Activated T-helper 2 cell treated with anti-CD3 and anti-CD28 coated beads, Interferon-gamma antibody, Interleukin-2, Interleukin-4, amounts not matched to agents 10 μg/mL and 5 μg/mL and 100 μg/mL, durations not matched to agents 14 hours and 24 hours and 36 hours (primary cell): ENCODE results near the gene ENTR1. TPM values are rescaled to one million over a fixed set of nuclear protein-coding genes. Genes with fewer than 3 reads are reported as not detected.
A peak's percentile ranks its signal among the peaks of the same experiment; 100 is the strongest.

ENCODE experiments used
- DNase-seq: peaks from one replicate; pipeline ENCODE4 v3.0.0; 2021; ENCODE audit warnings: low spot score
- H3K27ac Mint-ChIP-seq: one replicate; pipeline ENCODE4 v1.8.0; 2021; ENCODE audit warnings: mixed read lengths
- H3K27me3 Mint-ChIP-seq: one replicate; pipeline ENCODE4 v1.8.0; 2021; ENCODE audit warnings: low read depth, mixed read lengths
- H3K36me3 Mint-ChIP-seq: one replicate; pipeline ENCODE4 v1.8.0; 2021; ENCODE audit warnings: low read depth, mixed read lengths
- H3K4me1 Mint-ChIP-seq: one replicate; pipeline ENCODE4 v1.8.0; 2021; ENCODE audit warnings: low read depth, mixed read lengths
- H3K4me3 Mint-ChIP-seq: one replicate; pipeline ENCODE4 v1.8.0; 2021; ENCODE audit warnings: low read depth, mild to moderate bottlenecking, moderate library complexity, mixed read lengths
- H3K9me3 Mint-ChIP-seq: one replicate; pipeline ENCODE4 v1.8.0; 2021; ENCODE audit warnings: mixed read lengths
- intact Hi-C: fragments of 100-400 bp; cut with micrococcal nuclease; formaldehyde crosslinking; loops from one replicate; pipeline ENCODE4 v1.15.1; 2023
- total RNA-seq: library from RNA; stranded (reverse); gene quantifications from 2 replicates; pipeline ENCODE4 v1.2.3, GENCODE V29; 2022

Gene ENTR1
- total RNA-seq, 1 donor from 2014 or later: 75.6 TPM

DNA sequence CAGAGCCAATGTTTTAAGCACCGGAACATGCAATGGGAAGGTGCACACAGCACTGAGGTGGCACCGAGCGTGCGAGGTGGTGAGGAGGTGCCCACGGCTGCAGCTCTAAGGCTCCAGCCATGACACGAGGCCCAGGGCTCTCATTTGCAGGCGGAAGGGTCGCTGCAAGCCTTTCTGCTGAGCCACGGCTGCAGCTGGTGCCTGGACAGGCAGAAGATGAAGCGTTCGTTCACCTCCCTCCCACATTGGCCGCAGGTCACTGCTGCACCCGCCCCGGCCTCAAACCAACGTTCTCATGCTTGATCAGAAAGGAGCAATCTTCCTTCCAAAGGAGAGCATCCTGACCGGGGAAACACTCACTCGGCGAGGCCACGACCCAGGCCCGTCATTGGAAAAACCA is 33.7 kb upstream of the ENTR1 start:
- Mint-ChIP-seq H3K9me3 (no peaks in the 10 kb centered on the region), H3K27ac (no peak overlapping the region), H3K36me3 (peaks cover 69% of the 10 kb centered on the region), H3K4me1 (no peaks in the 10 kb centered on the region), H3K27me3 (no peaks in the 10 kb centered on the region), H3K4me3 (no peak overlapping the region)
- no peak for DNase-seq
- intact Hi-C loops: no loop called here

DNA sequence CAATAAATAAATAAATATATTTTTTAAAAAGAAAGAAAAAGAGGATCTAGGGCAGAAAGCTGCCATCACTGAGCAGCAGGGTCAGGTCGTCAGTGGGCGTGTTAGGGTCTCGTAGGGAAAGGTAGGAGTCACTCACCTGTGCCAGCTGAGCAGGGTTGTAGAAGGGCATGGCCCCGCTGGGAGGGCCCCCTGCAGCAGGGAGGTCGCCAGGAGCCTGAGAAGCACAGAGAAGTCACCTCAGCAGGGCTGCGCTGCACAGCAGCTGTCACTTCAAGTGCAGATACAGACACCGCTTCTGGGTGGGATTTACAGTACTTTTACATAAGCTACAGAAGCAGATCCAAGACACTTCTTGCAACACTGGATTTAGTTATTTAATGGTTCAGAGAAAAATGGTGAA is 33.3 kb upstream of the ENTR1 start:
- Mint-ChIP-seq H3K27ac (no peak overlapping the region), H3K36me3 (peaks cover 69% of the 10 kb centered on the region), H3K4me1 (no peaks in the 10 kb centered on the region), H3K27me3 (no peaks in the 10 kb centered on the region), H3K4me3 (no peak overlapping the region), H3K9me3 (no peaks in the 10 kb centered on the region)
- intact Hi-C loops: no loop called here
- DNase-seq: no peak

DNA sequence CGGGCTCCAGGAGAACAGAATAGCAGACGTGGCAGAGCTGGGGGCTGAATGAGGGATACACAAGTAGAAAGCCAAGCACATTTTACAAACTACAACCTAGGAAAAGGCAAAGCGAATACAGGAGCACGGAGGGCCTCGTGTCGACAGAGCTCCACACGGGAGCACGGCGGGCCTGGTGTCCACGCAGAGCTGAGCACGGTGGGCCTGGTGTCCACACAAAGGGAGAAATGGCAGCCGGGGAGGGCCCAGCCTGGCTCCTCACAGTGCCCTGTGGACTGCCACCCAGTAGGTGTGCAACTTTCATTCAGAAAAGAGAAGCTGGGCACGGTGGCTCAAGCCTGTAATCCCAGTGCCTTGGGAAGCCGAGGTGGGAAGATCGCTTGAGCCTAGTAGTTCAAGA is 32.7 kb upstream of the ENTR1 start:
- Mint-ChIP-seq H3K4me1 (peaks cover 3% of the 10 kb centered on the region), H3K36me3 (peaks cover 66% of the 10 kb centered on the region), H3K27ac (no peak overlapping the region), H3K4me3 (no peak overlapping the region), H3K27me3 (no peaks in the 10 kb centered on the region), H3K9me3 (no peaks in the 10 kb centered on the region)
- intact Hi-C loops: no loop called here
- no peak for DNase-seq

DNA sequence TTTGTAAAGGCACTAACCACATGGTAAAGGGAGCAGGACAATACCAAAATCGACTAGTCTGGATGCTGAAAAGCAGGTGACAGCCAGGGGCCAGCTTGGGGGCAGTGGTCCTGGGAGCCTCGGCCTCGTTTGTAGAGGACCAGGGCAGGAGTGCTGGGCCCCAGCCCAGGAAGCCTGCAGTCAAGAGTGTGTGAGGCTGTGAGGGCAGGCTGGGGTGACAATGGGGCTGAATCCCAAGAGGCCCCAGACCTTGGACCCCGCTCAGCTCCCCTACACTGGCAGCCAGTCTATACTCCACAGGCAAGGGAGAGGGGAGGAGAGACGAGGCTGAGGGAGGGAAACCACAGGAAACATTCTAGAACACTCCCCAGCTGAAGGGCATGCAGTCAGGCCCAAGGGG is 31.9 kb upstream of the ENTR1 start:
- no peaks in the 10 kb centered on the region for H3K9me3 Mint-ChIP-seq
- no peak overlapping the region for H3K4me3 Mint-ChIP-seq
- no peak overlapping the region for H3K27ac Mint-ChIP-seq
- DNase-seq: no peak
- H3K27me3 Mint-ChIP-seq: no peaks in the 10 kb centered on the region
- H3K36me3 Mint-ChIP-seq: peaks cover 60% of the 10 kb centered on the region
- peaks cover 8% of the 10 kb centered on the region for H3K4me1 Mint-ChIP-seq
- intact Hi-C loops: no loop called here

DNA sequence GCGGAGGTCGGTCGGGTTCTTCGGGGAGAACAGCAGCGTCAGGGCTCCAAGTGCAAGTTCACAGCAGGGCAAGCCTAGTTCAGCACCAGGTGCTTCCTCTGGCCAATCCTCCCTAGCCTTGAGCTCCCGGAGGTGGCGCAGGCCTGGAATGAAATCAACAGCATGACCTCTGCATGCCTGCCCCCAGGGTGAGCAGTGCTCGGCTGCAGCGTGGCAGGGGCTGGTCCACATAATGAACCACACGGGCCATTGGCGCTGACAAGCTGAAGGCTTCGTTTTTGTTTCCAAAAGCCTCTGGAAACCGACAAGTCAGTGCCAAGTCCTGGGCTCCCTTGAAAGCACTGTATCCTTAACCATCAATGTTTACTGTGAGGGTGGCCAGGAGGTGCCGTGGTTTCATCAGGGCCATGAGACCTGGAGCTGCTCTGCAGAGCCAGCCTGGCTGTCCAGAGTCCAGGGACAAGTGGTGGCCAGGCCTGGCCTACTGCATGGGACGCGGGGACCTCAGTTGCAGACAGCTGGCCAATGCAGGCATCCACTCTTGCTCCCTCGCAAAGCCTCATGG is 31.3 kb upstream of the ENTR1 start:
- DNase-seq: no peak
- Mint-ChIP-seq H3K4me3 (no peak overlapping the region), H3K4me1 (peaks cover 13% of the 10 kb centered on the region), H3K27ac (no peak overlapping the region), H3K27me3 (no peaks in the 10 kb centered on the region), H3K9me3 (no peaks in the 10 kb centered on the region), H3K36me3 (peaks cover 60% of the 10 kb centered on the region)
- intact Hi-C loops: no loop called here

DNA sequence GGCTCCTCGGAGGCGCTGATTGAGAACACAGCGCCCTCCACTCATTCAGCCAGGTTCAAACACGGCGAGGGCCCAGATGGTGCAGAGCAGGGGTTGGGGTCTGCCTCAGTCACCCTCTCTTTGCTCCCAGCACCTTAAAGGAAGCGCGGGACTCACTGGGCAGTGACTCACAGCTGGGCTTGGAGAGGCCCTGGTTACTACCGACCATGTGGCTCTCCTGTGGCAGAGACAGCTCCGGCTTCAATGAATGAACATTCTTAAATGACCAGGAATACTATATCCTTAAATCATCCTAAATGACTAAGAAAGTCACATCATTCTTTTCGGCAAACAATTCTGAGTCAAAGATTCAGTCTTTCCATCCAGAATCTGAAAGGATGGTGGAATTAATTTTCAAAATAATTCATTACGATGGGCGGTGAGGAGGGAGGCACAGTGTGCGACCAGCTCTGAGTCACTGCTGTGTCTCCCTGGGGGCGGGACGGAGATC is 30.8 kb upstream of the ENTR1 start:
- intact Hi-C loops: no loop called here
- Mint-ChIP-seq H3K27ac (no peak overlapping the region), H3K36me3 (peaks cover 59% of the 10 kb centered on the region), H3K27me3 (no peaks in the 10 kb centered on the region), H3K4me3 (no peak overlapping the region), H3K4me1 (peaks cover 16% of the 10 kb centered on the region), H3K9me3 (no peaks in the 10 kb centered on the region)
- DNase-seq: no peak

DNA sequence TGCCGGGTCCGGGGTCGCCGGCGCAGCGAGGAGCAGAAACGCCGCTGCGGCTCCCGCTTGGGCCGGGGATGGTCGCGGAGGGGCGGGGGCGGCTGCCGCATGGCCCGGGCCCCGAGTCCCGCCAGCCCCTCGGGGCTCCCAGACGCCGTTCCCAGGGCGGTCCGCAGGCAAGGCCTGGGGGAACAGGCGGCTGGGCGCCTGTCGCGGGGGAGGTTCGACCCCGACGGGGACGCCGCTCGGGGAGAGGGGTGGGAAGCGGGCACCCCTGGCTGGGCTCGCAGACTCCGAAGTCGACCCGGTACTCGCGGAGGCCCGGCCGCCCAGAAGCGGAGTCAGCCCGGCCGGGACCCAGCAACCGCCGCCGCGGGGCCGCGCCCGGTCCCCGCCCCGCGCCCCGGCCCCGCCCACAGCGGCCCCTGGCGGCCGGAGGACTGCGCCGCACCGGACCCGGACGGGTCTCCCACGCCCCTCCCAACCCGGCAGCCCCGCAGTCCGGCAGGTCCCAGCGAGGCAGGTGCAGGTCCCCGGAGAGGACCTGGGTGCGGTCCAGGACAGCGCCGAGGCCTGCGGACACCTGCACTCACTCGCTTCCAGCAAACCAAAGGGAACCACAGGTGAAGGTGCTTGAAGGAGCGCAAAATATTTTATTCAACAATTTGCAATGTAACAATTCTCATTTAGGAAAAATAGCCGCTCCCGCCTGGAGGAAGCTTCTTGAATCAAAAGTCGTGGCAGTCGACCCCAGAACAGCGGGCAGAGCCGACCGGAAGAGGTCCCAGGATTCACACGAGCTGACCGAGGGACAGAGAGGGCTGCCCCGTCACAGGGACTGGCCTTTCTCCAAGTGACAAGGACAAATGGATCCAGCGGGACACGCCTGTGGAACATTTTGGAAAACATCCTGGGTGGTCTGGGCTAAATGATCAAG is 29.3 kb upstream of the ENTR1 start, which contains the start of gene INPP5E:
INPP5E (minus strand) TSS at position 365 of the 928 bp plus-strand sequence. CDS start 426 bp downstream, outside the sequence.
- H3K4me1 Mint-ChIP-seq: peaks cover 19% of the 10 kb centered on the region
- peak; percentile 84 for DNase-seq
- intact Hi-C loops: loop anchor here (2.0 to 5.0 kb wide), 2 partner anchors 39 to 43 kb away; partner anchors contain the start of genes SEC16A and SNAPC4
- H3K9me3 Mint-ChIP-seq: no peaks in the 10 kb centered on the region
- H3K4me3 Mint-ChIP-seq: peak within 1 kb of the TSS; percentile 83
- H3K36me3 Mint-ChIP-seq: peaks cover 59% of the 10 kb centered on the region
- H3K27me3 Mint-ChIP-seq: no peaks in the 10 kb centered on the region
- H3K27ac Mint-ChIP-seq: no peak within 1 kb of the TSS

DNA sequence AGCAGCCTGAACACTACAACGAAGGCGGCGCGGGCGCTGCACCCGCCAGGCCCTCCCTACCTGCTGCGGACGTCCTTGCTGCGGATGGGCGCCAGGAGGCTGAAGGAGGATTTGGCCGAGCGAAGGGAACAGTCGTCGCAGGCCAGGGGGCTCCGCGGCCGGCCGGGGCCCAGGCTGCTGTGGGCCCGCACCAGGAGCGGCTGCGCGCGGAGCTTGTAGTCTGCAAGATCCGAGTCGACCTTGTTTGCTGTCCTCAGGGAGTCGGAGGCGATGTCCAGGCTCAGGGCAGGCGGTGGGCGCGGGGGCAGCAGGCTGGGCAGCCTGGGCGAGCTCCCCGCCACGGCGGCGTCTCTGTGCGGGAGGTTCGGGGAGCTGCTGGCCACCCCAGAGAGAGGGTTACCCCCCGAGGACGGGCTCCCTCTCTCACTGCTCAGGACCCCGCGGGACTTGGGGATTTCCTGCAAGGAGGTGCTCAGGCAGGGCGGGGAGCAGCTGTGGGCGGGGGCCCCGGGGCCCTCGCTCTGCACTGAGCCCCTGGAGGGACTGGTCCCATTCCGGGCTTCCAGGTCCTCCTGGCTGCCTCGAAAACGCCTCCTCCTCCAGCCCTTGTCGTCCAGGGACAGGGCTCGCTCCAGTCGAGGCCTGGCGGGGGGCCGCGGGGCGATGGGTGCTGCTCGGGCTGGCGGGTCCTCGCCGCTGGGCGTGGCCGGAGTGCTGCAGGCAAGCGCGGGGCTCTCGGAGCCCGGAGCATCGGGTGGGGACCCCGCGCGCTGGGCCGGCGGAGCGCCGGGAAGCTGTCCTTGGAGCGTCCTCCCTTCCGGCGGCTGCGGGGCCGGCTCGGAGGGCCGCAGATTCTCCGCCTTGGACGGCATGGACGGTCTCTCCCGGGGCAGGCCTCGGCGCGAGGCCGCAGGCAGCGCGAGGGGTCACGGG is 28.4 kb upstream of the ENTR1 start:
- Mint-ChIP-seq H3K4me3 (peak overlapping the region; percentile 83), H3K27me3 (no peaks in the 10 kb centered on the region), H3K27ac (no peak overlapping the region), H3K4me1 (peaks cover 19% of the 10 kb centered on the region), H3K36me3 (peaks cover 54% of the 10 kb centered on the region), H3K9me3 (no peaks in the 10 kb centered on the region)
- intact Hi-C loops: loop anchor here (2.0 to 5.0 kb wide), 2 partner anchors 38 to 43 kb away; partner anchors contain the start of genes SEC16A and SNAPC4
- DNase-seq: peak; percentile 51

DNA sequence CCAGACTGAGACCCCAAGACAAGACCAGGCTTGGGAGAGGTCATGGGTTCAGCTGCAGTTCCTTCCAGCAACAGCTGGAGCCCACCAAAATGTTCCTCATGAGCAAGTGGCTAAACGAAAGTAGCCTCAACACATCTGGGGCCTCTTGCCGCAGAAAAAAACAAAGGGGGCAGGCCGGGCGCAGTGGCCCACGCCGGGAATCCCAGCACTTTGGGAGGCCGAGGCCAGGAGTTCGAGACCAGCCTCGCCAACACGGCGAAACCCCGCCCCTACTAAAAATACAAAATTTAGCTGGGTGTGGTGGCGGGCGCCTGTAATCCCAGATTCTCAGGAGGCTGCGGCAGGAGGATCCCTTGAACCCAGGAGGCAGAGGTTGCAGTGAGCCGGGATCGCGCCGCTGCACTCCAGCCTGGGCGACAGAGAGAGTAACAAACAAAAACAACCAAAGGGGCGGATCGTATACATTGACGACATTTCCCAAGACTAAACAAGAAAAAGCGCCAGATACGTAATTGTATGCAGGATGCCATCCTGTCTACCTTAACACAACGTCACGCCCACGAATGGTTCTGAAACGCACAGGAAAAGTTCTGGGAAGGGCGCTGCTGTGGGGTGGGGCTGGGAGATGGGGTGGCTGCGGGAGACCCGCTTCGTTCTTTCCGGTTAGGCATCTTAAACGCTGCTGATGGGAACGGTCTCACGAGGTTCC is 27.6 kb upstream of the ENTR1 start:
- Mint-ChIP-seq H3K27ac (peak overlapping the region; percentile 43), H3K36me3 (peaks cover 49% of the 10 kb centered on the region), H3K9me3 (no peaks in the 10 kb centered on the region), H3K27me3 (no peaks in the 10 kb centered on the region), H3K4me3 (peak overlapping the region; percentile 83), H3K4me1 (peaks cover 19% of the 10 kb centered on the region)
- DNase-seq: no peak
- intact Hi-C loops: loop anchor here (2.0 to 5.0 kb wide), 2 partner anchors 37 to 44 kb away; partner anchors contain the start of genes SEC16A and SNAPC4

DNA sequence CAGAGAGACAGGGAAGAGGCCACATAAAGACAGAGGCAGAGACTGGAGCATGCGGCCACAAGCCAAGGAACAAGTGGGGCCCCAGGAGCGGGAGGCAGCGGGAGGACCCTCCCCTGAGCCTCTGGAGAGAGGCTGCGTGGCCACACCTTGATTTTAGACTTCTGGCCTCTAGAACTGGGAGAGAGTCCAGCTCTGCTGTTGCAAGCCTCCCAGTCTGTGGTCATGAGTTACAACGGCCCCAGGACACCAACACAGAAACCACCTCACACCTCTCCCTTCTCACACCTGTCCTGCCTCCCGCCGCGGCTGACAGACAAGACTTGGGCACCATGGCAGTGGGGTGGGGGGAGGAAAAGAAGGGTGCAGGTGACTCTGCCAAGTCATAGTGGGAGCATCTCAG is 27.0 kb upstream of the ENTR1 start:
- Mint-ChIP-seq H3K27ac (peak overlapping the region; percentile 46), H3K4me3 (peak overlapping the region; percentile 83), H3K9me3 (no peaks in the 10 kb centered on the region), H3K36me3 (peaks cover 43% of the 10 kb centered on the region), H3K27me3 (no peaks in the 10 kb centered on the region), H3K4me1 (peaks cover 19% of the 10 kb centered on the region)
- no peak for DNase-seq
- intact Hi-C loops: loop anchor here (5.0 kb wide), 1 partner anchor 45 kb away; the partner anchor contains the start of gene SEC16A

DNA sequence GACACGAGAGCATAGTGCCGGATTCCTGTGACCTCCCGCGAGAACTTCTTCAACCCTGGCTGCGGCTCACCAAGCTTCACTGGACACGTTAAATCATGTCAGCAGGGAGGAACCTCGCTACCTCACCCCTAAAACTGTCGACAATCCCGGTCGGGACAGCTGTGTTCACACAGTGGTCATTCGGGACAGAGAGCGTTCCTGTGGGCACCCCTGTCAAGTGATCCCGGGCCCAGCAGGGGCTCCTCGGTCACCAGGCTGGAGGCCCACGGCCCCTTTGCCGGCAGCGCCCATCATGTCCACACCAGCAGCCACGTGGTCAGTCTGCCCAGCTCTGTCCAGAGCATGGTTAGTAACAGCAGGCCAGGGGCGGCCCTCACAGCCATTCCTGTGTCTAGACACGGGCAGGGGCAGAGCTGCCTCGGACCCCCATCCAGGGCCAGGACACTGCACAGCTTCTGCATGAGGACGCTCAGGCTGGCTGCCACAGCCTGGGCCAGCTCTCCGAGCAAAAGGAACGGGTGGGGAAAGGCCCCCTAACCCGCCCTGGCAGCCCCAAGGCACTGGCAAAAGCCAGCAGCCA is 25.7 kb upstream of the ENTR1 start:
- Mint-ChIP-seq H3K9me3 (no peaks in the 10 kb centered on the region), H3K27ac (no peak overlapping the region), H3K4me1 (peaks cover 19% of the 10 kb centered on the region), H3K27me3 (no peaks in the 10 kb centered on the region), H3K36me3 (peaks cover 34% of the 10 kb centered on the region), H3K4me3 (peak overlapping the region; percentile 83)
- intact Hi-C loops: loop anchor here (5.0 kb wide), 1 partner anchor 46 kb away; the partner anchor contains the start of gene SEC16A
- no peak for DNase-seq
